Stimulated activated CD4-positive, alpha-beta T cell treated with anti-CD3 and anti-CD28 coated beads, Interleukin-4, amount 100 ng/mL, for 24 hours (primary cell): ENCODE results near the gene SLC2A1.
A peak's percentile ranks its signal among the peaks of the same experiment; 100 is the strongest.
"Not testable (repeated sequence)": the region's sequence is repeated elsewhere in the genome, so short reads cannot be mapped to it uniquely, and the experiment has no call there.

Source experiments
- DNase-seq: peaks from one replicate; pipeline ENCODE4 v3.0.0-alpha.2; 2020

Gene SLC2A1

DNA sequence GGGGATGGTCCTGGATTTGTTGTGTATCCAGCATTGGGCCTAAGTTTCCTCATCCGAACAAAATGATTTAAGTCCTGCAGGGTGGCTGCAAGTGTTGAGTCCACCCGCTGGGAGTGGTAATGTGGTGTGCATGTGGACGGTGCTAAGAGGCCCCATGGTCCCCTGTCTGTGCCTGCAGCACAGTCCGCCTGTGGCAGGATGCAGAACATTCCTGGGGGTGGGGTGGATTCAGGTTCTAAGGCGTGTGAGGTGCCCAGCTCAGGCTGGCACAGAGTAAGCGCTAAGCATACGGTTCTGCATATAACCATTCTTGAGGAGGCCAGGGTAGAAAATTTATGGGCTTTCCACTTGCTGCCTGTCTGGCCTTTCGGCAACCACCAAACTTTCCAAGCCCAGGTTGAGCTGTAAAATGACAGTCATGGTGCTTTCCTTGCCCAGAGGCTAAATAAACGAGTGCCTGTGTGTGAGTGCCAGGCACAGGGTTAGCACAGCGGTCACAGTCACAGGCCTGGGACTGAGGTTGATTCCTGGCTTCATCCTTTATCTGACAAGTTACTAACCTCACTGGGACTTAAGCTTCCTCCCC, 30.7 kb downstream of the SLC2A1 start:
- no peak for DNase-seq

GRCh38 chr1:42927274-42927841, 31.3 kb downstream of the SLC2A1 start:
- DNase-seq, result no peak

GRCh38 chr1:42926879-42927242, 31.8 kb downstream of the SLC2A1 start:
- DNase-seq, result no peak

DNA sequence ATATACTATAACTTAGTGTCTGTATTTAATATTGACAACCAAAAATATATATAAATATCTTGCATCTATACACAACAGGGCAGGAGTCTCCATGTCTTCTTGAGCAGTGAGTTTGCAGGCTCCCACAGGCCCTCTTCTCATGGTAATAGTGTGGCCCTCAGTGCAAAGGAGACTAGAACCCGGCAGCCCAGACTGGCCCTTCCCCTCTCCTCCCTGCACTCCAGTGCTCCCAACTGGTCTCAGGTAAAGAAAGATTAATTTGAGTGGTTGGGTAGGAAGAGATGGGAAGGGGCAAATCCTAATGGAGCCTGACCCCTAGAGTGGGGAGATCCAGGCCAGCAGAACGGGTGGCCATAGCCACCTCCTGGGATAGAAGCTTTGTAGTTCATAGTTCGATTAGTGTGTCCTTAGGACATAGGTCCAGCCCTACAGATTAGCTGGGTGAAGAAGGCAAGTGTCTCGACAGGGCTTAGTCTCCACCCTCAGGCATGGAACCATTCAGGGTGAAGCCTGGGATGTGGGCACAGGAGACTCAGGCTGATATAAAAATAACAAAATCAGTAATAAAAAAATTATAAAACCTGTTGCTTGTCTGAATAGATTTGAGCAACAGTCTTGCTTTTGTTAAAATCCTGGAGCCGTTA, 32.3 kb downstream of the SLC2A1 start:
- no peak for DNase-seq

- DNase-seq, result no peak
Measured at GRCh38 chr1:42924851-42925760, 33.6 kb downstream of the SLC2A1 start.

- peak; percentile 95 for DNase-seq
Measured at GRCh38 chr1:42924082-42924850, 34.4 kb downstream of the SLC2A1 start.

DNA sequence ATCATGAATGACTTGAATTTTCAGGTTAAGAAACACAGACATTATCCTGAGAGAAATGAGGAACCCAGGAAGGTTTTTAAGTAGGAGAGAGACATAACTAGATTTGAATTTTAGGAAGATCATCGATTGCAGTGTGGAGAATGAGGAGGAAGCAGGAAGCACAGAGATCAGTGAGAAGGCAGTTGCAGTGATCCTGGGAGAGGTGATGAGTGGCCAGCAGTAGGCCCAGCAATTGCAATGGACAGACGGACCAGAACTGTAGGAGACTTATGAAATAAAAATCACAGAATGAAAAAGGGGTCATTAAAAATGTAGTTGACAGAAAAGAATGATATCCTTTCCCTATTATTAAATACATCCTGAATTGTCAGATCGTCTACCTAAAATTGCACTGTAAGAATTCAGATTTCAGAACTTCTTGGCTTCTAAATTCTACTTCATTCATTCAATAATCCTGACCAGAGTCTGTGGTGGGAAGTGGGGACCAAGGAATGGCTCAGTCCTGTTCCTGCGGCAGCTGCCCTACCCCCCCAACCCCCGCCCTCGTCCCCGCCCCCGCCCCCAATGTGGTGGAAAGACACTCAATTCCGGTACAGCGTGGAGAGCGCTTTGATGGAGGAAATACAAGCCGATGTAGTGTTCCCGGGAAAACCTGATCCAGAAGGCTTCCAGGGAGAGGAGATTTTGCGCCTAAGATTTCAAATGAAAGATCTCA, 35.1 kb downstream of the SLC2A1 start:
- no peak for DNase-seq

- peak; percentile 71 for DNase-seq
Measured at GRCh38 chr1:42922687-42923366, 35.8 kb downstream of the SLC2A1 start.

- no peak for DNase-seq
Measured at GRCh38 chr1:42921769-42922168, 36.9 kb downstream of the SLC2A1 start.

GRCh38 chr1:42919651-42920050, 39.0 kb downstream of the SLC2A1 start:
- not testable (repeated sequence) for DNase-seq

DNA sequence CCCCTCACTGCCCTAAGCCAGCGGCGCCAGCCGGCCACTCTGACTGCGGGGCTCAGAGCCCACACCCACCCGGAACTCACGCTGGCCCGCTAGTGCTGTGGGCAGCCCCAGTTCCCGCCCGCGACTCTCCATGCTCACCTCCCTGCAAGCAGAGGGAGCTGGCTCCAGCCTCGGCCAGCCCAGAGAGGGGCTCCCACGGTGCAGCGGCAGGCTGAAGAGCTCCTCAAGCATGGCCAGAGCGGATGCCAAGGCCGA, 41.5 kb downstream of the SLC2A1 start:
- DNase-seq, result no peak

- DNase-seq, result no peak
Measured at GRCh38 chr1:42915456-42915855, 43.2 kb downstream of the SLC2A1 start.

GRCh38 chr1:42914092-42914627, 44.5 kb downstream of the SLC2A1 start:
- DNase-seq, result no peak

DNA sequence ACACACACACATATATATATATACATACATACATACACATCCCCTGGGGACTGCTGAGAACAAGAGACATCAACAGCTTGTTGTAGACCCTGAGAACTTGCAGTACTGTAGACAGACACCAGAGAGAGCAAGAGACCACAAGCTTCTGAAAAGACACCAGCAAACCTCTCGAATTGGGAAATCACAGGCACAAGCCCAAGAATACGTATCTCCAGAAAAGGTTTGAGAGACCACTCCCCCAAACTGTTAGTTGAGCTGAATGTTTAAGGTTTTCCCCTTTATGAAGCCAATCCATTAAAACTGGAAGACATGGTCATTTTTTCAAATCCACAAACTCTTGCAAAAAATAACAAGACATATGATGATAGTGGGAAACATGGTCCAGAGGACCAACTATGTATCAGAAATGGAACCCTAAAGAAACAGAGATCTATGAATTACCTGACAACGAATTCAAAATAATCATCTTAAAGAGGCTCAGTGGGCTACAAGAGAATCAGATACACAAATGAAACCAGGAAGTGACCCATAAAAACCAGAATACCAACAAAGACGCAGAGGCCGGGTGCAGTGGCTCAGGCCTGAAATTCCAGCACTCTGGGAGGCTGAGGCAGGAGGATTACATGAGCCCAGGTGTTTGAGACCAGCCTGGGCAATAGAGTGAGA, 45.1 kb downstream of the SLC2A1 start:
- DNase-seq, result peak; percentile 73

DNA sequence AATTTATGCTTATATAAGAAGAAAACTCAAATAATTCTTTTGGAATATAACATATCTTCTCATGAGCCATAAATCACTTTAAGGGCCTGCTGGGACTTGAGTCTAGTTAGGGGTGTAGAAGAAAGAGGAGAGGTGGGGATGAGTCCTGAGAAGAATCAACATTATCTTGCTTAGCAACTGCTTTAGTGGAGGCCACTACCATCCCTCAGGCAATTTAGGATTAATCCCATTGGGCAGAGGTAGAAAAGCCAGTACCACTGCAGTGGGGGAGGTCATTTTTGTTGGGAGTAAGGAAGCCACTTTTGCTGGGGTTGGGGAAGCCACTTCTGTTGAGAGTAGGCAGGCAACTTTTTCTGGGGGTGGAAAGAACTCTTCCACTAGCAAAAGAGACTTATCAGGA, 47.7 kb downstream of the SLC2A1 start:
- no peak for DNase-seq

- DNase-seq, result no peak
Measured at GRCh38 chr1:42908046-42908445, 50.6 kb downstream of the SLC2A1 start.

- DNase-seq, result no peak
Measured at GRCh38 chr1:42904434-42904833, 54.2 kb downstream of the SLC2A1 start.

- DNase-seq, result not testable (repeated sequence)
Measured at GRCh38 chr1:42899960-42900359, 58.7 kb downstream of the SLC2A1 start.

DNA sequence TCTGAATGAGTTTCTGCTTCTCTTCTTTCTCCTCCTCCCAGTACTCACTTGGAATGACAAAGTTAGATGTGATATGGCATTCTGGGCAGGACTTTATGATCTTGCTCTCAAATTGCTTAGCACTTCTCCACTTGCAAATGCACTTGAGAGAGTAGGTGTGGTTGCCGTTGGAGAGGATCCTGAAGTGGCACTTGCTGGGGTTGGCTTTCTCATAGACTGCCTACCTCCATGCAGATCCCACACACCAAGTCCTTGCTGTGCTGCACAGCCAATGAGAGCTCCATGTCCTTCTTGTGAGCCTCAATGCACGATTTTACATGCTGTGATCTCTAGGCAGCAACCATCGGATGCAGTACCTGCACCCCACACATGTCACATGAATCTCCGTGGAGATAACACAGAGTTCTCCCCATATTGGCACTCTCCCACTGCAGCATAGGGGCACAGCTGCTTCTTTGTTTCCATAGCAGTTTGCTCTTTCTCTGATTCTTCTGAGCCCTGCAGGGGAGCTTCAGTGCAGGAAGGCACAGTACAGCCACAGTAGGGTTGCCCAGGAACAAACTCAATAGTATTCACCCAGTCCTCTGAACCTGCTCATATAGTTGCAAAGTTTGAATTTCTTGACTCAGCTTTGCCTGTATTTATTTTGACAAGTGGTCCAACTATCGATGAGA, 67.1 kb downstream of the SLC2A1 start:
- no peak for DNase-seq

GRCh38 chr1:42889264-42889663, 69.4 kb downstream of the SLC2A1 start:
- DNase-seq, result no peak
